ENCODE data around the gene IGSF9.

The IGSF9 gene

DNA sequence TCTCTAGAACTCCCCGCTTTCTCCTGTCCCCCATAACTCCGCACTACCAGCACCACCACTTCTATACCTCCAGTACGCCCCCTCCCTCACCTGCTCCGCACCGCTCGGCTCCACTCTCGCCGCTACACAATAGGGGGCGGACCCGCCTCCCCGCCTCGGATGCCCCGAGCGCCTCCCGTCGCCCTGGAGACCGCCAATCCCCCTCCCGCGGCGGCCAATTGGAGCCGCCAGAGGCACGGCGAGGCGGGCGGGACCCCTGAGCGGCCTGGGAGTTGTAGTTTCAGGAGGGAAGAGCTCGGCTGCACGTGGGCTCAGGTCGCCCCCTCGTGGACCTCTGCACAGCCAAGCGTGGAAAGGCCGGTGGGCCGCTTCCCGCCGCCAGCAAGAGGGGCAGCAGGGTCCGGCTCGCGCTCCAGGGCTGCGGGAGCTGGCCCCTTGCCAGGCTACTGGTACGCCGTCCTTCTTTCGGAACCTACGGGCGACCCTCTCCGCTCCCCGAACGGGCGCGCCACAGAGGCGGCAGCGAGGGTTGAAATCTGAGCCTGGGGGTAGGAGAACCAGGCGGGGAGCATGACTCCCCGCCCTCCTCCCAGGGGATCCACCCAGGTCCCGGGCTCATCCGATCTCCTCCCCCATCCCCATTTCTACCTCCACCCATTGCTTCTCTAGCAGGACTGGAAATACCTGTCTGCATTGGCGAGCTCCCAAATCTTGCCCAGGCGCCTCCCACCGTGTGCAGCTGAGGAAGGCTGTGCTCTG is at the start of gene IGSF9:
TSS of gene IGSF9 (minus strand) at position 131 of the 759 bp plus-strand sequence. CDS start 2,159 bp downstream, outside the sequence.
- no peak for DNase-seq

GRCh38 chr1:159994896-159995295 is 49.5 kb upstream of the IGSF9 start:
- no peak for DNase-seq

DNA sequence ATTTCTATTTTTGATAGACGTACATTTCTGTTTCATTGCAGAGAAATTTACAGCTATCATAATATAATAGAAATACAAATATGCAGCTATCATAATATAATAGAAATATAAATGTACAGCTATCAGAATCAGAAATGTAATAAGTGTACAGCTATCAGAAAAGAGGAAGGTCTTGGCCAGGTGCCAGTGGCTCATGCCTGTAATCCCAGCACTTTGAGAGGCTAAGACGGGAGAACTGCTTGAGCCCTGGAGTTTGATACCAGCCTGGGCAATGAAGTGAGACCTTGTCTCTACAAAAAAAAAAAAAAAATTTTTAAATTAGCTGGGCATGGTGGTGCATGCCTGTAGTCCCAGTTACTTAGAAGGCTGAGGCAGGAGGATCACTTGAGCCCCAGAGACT is 48.5 kb upstream of the IGSF9 start:
- DNase-seq, result no peak

- no peak for DNase-seq
Observed at GRCh38 chr1:159992161-159992560, 46.7 kb upstream of the IGSF9 start.

- no peak for DNase-seq
Observed at GRCh38 chr1:159991513-159991912, 46.1 kb upstream of the IGSF9 start.

GRCh38 chr1:159990005-159990404 is 44.6 kb upstream of the IGSF9 start:
- DNase-seq, result no peak

GRCh38 chr1:159989581-159989980 is 44.2 kb upstream of the IGSF9 start:
- DNase-seq, result no peak

- DNase-seq, result no peak
Observed at GRCh38 chr1:159988006-159988405, 42.6 kb upstream of the IGSF9 start.

- no peak for DNase-seq
Observed at GRCh38 chr1:159987186-159987585, 41.8 kb upstream of the IGSF9 start.

DNA sequence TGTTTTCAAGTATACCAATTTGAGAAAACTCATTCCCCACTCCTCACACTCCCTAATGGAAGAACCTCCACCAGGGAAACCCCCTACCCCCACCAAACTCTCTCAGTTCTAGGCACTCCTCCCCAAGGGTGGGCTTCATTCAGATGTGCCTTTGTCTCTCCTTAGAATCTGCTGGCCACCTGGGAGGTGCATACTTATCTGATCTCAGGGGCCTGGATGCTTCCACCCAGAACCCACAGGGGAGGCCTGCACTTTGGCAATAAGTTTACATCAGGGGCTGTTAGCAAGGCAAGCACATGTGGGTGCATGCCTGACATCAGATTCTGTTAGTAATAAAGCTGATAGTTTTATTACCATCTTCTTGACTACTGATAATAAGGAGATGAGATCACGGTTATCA is 41.1 kb upstream of the IGSF9 start:
- DNase-seq, result no peak

DNA sequence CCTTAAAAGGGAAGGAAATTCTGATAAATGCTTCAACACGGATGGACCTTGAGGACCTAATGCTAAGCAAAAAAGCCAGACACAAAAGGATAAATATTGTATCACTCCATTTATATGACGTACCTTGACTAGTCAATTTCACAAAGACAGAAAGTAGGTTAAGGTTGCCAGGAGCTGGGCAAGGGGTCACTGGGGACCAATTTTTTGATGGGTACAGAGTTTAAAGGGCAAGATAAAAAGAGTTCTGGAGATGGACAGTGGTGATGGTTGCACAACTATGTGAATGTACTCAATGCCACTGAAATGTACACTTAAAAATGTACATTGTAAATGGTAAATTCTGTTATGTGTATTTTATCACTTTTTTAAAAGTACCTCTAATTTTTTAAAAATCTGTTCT is 40.7 kb upstream of the IGSF9 start:
- DNase-seq, result no peak

DNA sequence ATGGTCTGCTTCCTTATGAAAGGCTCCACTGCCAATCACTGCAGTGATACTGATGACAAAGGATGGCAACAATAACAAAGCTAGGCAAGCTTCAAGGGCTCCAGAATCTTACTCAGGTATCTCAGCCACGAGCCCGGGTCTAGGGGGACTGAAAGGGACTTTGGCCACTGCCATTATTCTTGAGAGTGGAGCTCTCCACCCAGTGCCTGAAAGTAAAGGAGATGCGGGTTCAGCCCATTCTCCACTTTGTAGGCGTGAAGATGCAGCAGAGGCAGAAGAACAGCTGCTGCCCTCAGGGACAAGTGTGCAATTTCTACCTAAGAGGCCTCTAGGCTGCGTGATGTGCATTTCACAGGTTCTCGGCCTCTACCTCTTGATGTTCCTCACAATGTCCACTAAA is 40.1 kb upstream of the IGSF9 start:
- DNase-seq, result no peak

GRCh38 chr1:159983681-159984080 is 38.3 kb upstream of the IGSF9 start:
- no peak for DNase-seq

DNA sequence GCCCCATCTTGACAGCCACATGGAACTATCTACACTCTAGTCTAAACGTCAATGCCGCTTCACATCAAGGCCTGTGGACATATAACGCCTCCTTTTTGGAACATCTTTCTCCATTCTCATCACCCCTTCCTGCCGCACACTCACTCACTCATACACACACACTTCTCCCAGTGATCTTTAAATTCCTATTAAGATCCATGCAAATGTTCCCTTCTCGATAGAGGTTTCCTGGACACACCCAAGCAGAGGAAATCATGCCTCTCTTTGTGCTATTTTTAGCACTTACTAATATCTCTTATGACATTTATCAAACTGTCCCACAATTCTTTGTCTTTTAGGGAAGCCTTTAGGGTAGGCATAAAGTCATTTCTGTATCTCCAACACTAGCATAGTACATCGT is 36.9 kb upstream of the IGSF9 start:
- no peak for DNase-seq

DNA sequence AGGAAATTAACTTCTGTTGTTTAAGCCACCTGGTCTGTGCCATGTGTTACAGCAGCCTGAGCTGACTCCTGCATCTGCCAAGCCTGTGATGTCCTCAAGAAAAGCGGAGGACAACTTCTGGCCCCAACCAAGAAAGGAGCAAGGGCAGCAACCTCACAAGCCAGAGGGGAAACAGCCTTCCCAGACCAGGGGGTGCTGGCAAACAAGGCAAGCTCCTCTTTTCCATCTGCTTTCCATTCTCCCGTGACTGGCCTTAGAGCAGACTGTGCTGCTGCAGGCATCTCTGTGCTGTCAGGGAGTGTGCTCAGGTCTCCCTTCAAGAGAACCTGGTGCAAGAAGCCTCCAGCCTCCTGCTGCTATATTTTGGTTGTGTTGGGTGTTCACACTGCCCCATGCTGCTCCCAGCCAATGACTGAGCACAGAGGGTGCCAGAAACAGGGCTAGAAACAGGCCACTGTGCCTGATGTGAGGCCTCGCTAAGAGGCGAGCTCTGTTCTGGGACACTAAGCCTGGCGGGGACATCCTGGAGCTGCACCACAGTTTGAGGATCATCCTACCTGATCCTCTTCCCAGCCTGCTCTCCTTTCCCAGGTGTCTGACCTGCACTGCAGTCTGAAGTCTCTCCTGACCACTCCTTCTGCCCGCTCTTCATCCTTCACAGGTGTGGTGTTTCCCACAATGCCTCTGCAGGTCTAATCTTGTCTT is 36.1 kb upstream of the IGSF9 start:
- DNase-seq, result no peak

DNA sequence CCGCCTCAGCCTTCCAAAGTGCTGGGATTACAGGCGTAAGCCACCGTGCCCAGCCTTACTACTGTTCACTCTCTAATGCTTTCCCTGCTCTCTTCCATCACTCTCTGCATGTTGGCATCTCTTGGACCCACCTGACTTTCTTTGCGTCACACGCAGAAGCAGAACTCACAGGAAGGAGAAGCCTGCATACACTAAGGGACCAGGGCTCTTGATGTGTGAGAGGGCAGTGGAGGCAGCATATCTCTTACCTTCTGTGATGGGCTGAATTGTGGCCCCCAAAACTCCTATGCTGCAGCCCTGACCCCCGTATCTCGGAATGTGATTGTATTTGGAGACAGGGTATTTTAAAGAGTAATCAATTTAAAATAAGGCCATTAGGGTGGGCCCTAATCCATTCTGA is 35.4 kb upstream of the IGSF9 start:
- DNase-seq, result no peak

GRCh38 chr1:159980076-159980475 is 34.7 kb upstream of the IGSF9 start:
- DNase-seq, result no peak

GRCh38 chr1:159979257-159979656 is 33.8 kb upstream of the IGSF9 start:
- no peak for DNase-seq

DNA sequence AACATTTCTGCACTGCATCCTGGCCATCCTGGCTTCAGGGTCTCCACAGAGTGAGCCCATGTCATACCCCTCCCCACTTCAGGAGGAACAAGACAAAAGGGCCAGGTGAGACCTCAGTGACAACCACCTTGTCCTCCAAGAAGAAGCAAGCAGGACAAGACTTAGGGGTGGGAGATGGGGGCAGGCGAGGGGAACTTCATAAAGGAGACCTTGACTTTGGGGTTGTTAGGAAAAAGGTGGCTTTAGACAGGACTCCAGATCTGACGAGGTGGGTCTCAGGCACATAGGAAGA is 32.6 kb upstream of the IGSF9 start:
- DNase-seq, result no peak

- no peak for DNase-seq
Observed at GRCh38 chr1:159977364-159978106, 32.1 kb upstream of the IGSF9 start.

- no peak for DNase-seq
Observed at GRCh38 chr1:159974350-159974965, 29.0 kb upstream of the IGSF9 start.

GRCh38 chr1:159973350-159973940 is 28.0 kb upstream of the IGSF9 start:
- no peak for DNase-seq

Data from T1000 (cell line).